Measurements from ENCODE around the gene SESN2.
A peak's percentile ranks its signal among the peaks of the same experiment; 100 is the strongest.

SESN2 gene

DNA sequence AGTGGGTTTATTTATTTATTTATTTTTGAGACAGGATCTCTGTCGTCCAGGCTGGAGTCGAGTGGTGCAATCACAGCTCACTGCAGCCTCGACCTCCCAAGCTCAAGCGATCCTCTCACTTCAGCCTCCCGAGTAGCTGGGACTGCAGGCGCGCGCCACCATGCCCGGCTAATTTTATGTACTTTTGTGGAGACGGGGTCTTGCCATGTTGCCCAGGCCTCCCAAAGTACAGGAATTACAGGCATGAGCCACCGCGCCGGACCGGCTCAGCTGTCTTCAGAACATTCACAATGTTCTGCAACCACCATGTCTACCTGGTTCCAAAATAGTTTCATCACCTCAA is 26.1 kb upstream of the SESN2 start:
- DNase-seq (ENCODE audit: extremely low read depth, low read depth), result no peak
- H3K4me3 ChIP-seq (replicated peaks; ENCODE audit: low read depth, low read length), result peak overlapping the region; percentile 73
- TF ChIP-seq, protein P1, sequence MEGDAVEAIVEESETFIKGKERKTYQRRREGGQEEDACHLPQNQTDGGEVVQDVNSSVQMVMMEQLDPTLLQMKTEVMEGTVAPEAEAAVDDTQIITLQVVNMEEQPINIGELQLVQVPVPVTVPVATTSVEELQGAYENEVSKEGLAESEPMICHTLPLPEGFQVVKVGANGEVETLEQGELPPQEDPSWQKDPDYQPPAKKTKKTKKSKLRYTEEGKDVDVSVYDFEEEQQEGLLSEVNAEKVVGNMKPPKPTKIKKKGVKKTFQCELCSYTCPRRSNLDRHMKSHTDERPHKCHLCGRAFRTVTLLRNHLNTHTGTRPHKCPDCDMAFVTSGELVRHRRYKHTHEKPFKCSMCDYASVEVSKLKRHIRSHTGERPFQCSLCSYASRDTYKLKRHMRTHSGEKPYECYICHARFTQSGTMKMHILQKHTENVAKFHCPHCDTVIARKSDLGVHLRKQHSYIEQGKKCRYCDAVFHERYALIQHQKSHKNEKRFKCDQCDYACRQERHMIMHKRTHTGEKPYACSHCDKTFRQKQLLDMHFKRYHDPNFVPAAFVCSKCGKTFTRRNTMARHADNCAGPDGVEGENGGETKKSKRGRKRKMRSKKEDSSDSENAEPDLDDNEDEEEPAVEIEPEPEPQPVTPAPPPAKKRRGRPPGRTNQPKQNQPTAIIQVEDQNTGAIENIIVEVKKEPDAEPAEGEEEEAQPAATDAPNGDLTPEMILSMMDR (IDR thresholded peaks at IDR 0.05; ENCODE audit: low read depth, low read length, missing control alignments), result no peak

DNA sequence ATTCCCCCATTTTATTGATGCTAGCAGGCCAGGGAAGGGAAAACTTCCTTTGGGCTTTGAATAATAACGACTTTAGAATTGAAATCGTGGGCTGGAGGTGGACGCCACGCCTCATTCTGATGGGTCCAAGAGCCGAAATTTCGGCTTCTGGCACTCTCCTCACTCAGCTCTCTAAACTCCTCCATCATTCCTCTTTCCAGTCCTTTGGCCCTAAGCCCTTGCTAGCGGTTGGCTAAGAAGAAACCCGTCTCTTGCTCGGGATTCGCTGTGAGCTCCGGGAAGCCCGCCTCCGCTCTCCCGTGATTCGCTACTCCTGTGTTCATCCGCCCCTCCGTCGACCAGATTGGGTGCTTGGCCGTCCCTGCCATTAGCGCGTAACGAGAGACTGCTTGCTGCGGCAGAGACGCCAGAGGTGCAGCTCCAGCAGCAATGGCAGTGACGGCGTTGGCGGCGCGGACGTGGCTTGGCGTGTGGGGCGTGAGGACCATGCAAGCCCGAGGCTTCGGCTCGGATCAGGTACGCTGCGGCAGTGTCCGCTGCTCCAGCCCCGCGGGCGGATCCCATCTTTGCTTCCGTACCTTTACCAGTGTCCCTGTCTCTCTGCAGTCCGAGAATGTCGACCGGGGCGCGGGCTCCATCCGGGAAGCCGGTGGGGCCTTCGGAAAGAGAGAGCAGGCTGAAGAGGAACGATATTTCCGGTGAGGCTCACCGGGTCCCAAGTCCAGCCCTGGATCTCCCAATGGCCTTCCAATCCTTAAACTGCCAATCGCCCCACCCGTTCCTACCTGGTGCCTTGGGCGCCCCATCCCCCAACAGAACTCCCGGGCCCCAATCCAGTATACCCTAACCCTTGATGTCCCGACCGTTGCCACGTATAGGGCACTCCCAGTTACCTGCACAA is 23.3 kb upstream of the SESN2 start, which contains the start of gene ATP5IF1:
TSS of gene ATP5IF1 (plus strand) at position 370 of the 901 bp plus-strand sequence. CDS start at position 430, 60 bp downstream.
- H3K4me3 ChIP-seq (replicated peaks; ENCODE audit: low read depth, low read length), result peak within 1 kb of the TSS; percentile 78
- TF ChIP-seq, protein P1 (IDR thresholded peaks at IDR 0.05; ENCODE audit: low read depth, low read length, missing control alignments), result no peak
- peak; percentile 93 for DNase-seq (ENCODE audit: extremely low read depth, low read depth)

DNA sequence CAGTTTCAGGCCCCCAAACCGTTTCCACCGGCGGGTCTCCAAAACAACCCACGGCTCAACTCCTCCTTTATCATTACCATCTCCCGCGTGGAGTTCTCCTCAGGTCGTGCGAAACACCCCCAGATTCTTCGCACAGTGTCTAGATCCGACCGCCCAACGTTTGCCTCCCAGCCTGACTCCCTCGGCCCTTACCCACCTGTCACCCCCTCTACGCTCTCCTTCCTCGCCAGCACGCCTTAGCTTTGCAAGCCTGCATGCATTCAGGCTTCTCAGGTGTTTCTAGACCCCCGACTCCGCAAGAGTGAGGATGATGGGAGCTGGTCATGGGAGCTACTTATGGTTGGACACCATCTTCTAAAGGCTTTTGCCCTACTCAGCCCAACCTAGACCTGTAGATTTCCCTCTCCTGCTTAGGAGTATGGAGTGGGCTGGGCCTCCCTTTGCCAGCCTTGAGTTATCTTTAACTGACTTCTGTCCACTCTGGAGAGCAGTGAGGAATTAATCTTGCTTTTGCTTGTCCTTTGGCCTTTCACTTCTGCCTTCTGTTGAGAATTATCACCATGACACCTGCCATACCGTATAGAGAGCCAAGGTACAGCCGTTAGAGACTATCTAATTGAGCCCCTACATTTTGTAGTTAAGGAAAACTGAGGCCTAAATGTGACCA is 22.5 kb upstream of the SESN2 start:
- DNase-seq (ENCODE audit: extremely low read depth, low read depth), result no peak
- TF ChIP-seq, protein P1 (IDR thresholded peaks at IDR 0.05; ENCODE audit: low read depth, low read length, missing control alignments), result no peak
- peak overlapping the region; percentile 78 for H3K4me3 ChIP-seq (replicated peaks; ENCODE audit: low read depth, low read length)

DNA sequence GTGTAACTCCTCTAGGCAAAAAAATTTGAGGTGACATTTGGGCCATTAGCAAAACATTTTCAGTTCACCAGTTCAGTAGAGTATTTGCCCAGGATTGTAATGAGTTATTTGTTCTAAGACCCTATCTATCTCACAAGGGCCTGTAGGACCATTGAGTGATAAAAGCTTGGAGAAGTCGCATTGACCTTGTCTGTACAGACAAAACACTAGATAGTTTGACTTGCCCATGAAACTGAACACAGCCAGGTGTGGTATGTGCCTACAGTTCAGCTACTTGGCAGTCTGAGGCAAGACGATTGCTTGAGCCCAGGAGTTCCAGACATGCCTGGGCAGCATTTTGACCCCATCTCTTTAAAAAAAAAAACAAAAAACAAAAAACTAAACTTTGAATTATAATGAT is 20.3 kb upstream of the SESN2 start:
- TF ChIP-seq, protein P1 (IDR thresholded peaks at IDR 0.05; ENCODE audit: low read depth, low read length, missing control alignments), result no peak
- H3K4me3 ChIP-seq (replicated peaks; ENCODE audit: low read depth, low read length), result no peak overlapping the region
- DNase-seq (ENCODE audit: extremely low read depth, low read depth), result no peak

DNA sequence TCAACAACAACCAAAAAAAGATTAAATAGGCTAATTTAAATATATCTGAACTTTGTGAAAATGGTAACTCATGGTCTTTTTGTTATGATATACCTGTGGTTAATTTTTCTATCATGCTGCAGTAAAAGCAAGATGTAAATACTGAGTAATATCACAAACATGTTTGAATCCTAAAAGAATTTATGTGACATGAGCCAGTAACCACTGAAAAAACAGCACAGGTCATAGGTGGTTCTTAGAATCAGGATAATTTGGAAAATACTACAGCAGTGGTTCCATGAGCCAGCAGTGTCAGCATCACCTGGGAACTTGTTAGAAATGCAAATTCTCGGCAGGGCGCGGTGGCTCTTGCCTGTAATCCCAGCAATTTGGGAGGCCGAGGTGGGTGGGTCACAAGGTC is 19.3 kb upstream of the SESN2 start:
- TF ChIP-seq, protein P1 (IDR thresholded peaks at IDR 0.05; ENCODE audit: low read depth, low read length, missing control alignments), result no peak
- no peak overlapping the region for H3K4me3 ChIP-seq (replicated peaks; ENCODE audit: low read depth, low read length)
- DNase-seq (ENCODE audit: extremely low read depth, low read depth), result no peak

DNA sequence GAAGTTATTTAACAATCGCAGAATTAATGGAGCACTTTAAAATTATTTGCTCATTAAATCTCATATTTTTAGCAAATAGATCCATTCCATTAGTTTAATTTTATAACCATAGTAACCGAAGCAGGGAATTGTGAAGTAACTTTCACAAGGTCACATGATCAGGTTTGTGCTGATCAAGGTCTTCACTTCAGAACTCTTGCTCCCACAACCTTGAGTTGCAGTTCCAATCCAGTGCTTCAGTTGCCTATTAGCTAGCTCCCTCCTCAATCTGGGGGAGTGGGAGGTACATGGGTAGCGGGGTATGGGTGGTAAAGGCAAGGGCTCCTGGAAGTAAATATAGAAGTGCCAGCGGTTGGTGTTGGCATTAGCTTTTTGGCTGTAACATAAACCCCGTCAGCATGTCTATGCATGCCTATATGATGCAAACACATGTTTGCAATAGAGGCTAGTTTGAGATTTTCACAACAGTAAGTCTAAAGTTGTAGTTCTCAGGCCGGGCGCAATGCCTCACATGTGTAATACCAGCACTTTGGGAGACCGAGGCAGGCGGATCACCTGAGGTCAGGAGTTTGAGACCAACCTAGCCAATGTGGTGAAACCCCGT is 17.6 kb upstream of the SESN2 start:
- DNase-seq (ENCODE audit: extremely low read depth, low read depth), result no peak
- H3K4me3 ChIP-seq (replicated peaks; ENCODE audit: low read depth, low read length), result no peak overlapping the region
- TF ChIP-seq, protein P1 (IDR thresholded peaks at IDR 0.05; ENCODE audit: low read depth, low read length, missing control alignments), result no peak
